HG03558 (cell line): Measurements from ENCODE around the gene MCC.

Experiments
- ATAC-seq: cut with Tn5 transposase; IDR thresholded peaks from one replicate; pipeline ENCODE4 v1.9.1; 2021; ENCODE audit warnings: moderate number of reproducible peaks; ENCODE audit not compliant: unreplicated experiment; ENCODE audit errors: extremely low read depth

Gene MCC

GRCh38 chr5:113256671-113257452 is 231.4 kb downstream of the MCC start:
- ATAC-seq: no peak

GRCh38 chr5:113255579-113256386 is 232.5 kb downstream of the MCC start:
- no peak for ATAC-seq

- ATAC-seq: no peak
Observed at GRCh38 chr5:113255105-113255504, 233.1 kb downstream of the MCC start.

- no peak for ATAC-seq
Observed at GRCh38 chr5:113253037-113253436, 235.2 kb downstream of the MCC start.

- no peak for ATAC-seq
Observed at GRCh38 chr5:113252066-113252465, 236.2 kb downstream of the MCC start.

GRCh38 chr5:113250341-113250953 is 237.8 kb downstream of the MCC start:
- no peak for ATAC-seq

GRCh38 chr5:113249206-113249605 is 239.0 kb downstream of the MCC start:
- no peak for ATAC-seq

GRCh38 chr5:113246361-113246870 is 241.8 kb downstream of the MCC start:
- no peak for ATAC-seq

GRCh38 chr5:113245427-113246225 is 242.6 kb downstream of the MCC start:
- ATAC-seq: no peak

GRCh38 chr5:113244966-113245365 is 243.3 kb downstream of the MCC start:
- no peak for ATAC-seq

GRCh38 chr5:113243349-113243664 is 244.9 kb downstream of the MCC start:
- ATAC-seq: no peak

- ATAC-seq: no peak
Observed at GRCh38 chr5:113242481-113243348, 245.5 kb downstream of the MCC start.

- no peak for ATAC-seq
Observed at GRCh38 chr5:113240951-113241726, 247.1 kb downstream of the MCC start.

GRCh38 chr5:113240032-113240431 is 248.2 kb downstream of the MCC start:
- no peak for ATAC-seq

- no peak for ATAC-seq
Observed at GRCh38 chr5:113237893-113238292, 250.4 kb downstream of the MCC start.

- no peak for ATAC-seq
Observed at GRCh38 chr5:113236536-113237288, 251.5 kb downstream of the MCC start.

- ATAC-seq: no peak
Observed at GRCh38 chr5:113235884-113236283, 252.4 kb downstream of the MCC start.

- ATAC-seq: no peak
Observed at GRCh38 chr5:113234546-113234945, 253.7 kb downstream of the MCC start.
